Measurements from ENCODE around the gene CTBP2. TPM values are rescaled to one million over a fixed set of nuclear protein-coding genes. Genes with fewer than 3 reads are reported as not detected.
"Not testable (repeated sequence)": the region's sequence is repeated elsewhere in the genome, so short reads cannot be mapped to it uniquely, and the experiment has no call there.

CTBP2 gene
- total RNA-seq, 2 experiments from 2014 or later, result 0.15 to 0.43 TPM

DNA sequence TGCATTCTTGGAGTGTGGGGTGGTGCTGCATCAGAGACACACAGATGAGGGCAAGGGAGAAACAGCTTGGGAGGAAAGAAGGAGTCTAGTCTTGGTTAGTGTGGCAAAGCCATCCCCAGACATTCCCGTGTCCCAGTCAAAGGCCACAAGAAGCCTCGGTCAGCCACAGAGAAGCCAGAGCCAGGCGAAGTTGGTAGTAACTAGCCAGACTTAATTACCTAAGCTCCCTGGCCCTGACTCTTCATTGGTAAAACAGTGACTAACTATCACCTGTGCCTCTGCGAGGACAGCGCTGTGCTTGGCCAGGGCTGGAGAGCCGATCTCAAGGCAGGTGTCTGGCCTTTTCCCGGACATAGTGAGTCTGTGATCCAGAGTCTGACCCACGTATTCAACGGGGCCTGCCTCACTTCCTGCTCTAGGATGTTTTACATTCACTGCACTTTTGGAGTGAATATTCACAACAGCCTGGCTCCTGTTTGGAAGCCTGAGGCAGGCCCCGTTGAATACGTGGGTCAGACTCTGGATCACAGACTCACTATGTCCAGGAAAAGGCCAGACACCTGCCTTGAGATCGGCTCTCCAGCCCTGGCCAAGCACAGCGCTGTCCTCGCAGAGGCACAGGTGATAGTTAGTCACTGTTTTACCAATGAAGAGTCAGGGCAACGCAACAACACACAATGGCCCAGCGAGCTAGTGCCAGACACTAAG, 9.8 kb downstream of the CTBP2 start:
- H3K4me3 Mint-ChIP-seq; H3K9me3 Mint-ChIP-seq; H3K36me3 Mint-ChIP-seq (ENCODE audit: low read depth); H3K4me1 Mint-ChIP-seq; POLR2A ChIA-PET; DNase-seq; H3K27ac Mint-ChIP-seq; CTCF ChIA-PET: not testable (repeated sequence)
- peaks cover 58% of the 10 kb centered on the region for H3K27me3 Mint-ChIP-seq

DNA sequence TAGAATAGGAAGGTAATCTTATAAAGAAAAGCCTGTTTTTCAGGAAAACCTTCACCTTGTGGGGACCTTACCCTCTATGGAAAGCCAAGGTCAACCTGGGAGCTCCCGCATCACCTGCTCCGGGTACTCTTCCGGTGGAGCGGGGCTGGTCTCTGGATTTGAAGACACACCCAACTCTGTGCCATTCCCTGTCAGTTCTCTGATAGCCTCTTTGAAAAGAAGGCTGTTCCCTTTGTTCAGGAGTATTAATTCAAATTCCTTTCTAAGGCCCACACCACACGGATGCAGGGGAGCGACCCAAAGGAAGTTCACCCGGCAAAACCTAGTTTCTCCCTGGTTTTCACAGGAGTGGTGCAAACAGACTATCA, 10.7 kb downstream of the CTBP2 start:
- ChIA-PET CTCF (no interaction called here), POLR2A (no interaction called here)
- peaks cover 51% of the 10 kb centered on the region for H3K27me3 Mint-ChIP-seq
- no peak overlapping the region for H3K27ac Mint-ChIP-seq
- H3K4me3 Mint-ChIP-seq, result no peak overlapping the region
- no peaks in the 10 kb centered on the region for H3K36me3 Mint-ChIP-seq (ENCODE audit: low read depth)
- H3K9me3 Mint-ChIP-seq, result no peaks in the 10 kb centered on the region
- no peak for DNase-seq
- H3K4me1 Mint-ChIP-seq, result no peaks in the 10 kb centered on the region

DNA sequence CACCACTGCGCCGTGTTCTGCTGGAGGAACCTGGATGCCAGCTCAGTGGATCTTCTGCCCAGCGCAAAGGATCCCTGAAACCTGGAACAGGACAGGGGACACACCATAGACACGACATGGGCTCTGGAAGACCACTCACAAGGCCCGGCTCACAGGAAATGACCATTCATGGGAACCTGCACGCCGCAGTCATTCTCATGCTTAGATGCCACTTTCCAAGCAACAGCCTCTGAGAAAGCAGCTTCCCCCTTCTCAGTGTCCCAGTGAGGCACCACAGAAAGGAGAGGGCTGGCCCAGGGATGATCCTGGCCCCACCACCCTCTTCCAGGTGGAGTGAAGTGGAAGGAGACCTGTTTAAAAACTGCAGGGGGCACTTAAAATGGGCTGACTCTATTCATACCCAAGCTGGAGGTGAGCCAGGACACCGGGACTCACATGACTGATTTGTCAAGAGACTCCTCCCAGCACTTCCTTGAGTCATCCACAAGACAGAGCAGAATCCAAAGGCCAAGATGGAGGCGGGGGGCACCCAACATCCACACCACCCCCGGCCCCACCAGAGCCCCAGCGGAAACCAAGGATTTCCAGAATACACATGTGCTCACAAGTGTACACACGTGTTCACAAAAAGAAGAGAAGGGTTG, 11.2 kb downstream of the CTBP2 start:
- CTCF ChIA-PET, result no interaction called here
- Mint-ChIP-seq H3K27ac (no peak overlapping the region), H3K36me3 (ENCODE audit: low read depth) (no peaks in the 10 kb centered on the region), H3K4me3 (no peak overlapping the region), H3K27me3 (peaks cover 46% of the 10 kb centered on the region), H3K9me3 (no peaks in the 10 kb centered on the region), H3K4me1 (no peaks in the 10 kb centered on the region)
- POLR2A ChIA-PET, result no interaction called here
- DNase-seq, result no peak

DNA sequence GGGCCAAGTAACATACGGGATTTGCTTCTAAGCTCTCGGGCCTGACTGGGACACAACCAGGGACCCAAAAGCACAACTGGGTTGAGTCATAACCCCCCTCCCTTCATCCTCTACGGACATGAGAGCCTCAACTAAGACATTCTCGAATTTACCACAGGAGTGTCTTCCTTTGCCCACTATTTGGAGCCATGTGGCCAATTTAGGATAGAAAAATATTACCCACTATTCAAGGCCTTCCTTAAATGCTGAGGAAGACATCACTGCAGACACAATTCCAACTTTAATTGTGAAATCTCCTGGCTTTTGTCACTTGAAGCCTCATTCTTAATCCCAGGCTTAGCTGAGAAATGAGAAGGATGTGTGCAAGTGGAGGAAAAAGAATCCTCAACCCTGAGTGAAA, 11.8 kb downstream of the CTBP2 start:
- no peak for DNase-seq
- Mint-ChIP-seq H3K4me1 (no peaks in the 10 kb centered on the region), H3K27me3 (peaks cover 44% of the 10 kb centered on the region), H3K9me3 (no peaks in the 10 kb centered on the region), H3K27ac (no peak overlapping the region), H3K36me3 (ENCODE audit: low read depth) (no peaks in the 10 kb centered on the region), H3K4me3 (no peak overlapping the region)
- POLR2A ChIA-PET, result no interaction called here
- CTCF ChIA-PET, result no interaction called here

DNA sequence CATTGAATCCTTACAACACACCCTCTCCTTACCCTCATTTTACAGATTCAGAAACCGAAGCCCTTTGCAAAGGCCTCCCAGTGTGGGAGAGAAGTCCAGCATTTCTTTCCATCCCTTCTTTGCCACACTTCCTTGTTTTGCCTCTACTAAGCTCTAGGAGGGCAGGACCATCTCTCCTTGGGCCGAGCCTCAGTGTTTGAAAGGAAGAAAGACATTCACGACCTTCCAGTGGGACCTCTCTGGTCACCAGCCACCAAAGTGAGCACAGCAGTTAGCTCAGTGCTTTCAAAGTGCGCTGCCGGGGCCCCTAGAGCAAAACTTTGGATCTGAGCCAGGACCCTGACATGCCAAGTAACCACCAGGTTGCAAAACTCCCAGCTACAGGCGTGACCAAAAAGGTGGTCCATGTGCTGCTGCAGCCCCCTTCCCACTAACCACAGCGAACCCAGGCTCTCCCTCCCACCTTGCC, 12.4 kb downstream of the CTBP2 start:
- H3K9me3 Mint-ChIP-seq, result no peaks in the 10 kb centered on the region
- no peak overlapping the region for H3K4me3 Mint-ChIP-seq
- peaks cover 39% of the 10 kb centered on the region for H3K27me3 Mint-ChIP-seq
- POLR2A ChIA-PET, result no interaction called here
- H3K36me3 Mint-ChIP-seq (ENCODE audit: low read depth), result no peaks in the 10 kb centered on the region
- CTCF ChIA-PET, result no interaction called here
- no peaks in the 10 kb centered on the region for H3K4me1 Mint-ChIP-seq
- no peak for DNase-seq
- H3K27ac Mint-ChIP-seq, result no peak overlapping the region

DNA sequence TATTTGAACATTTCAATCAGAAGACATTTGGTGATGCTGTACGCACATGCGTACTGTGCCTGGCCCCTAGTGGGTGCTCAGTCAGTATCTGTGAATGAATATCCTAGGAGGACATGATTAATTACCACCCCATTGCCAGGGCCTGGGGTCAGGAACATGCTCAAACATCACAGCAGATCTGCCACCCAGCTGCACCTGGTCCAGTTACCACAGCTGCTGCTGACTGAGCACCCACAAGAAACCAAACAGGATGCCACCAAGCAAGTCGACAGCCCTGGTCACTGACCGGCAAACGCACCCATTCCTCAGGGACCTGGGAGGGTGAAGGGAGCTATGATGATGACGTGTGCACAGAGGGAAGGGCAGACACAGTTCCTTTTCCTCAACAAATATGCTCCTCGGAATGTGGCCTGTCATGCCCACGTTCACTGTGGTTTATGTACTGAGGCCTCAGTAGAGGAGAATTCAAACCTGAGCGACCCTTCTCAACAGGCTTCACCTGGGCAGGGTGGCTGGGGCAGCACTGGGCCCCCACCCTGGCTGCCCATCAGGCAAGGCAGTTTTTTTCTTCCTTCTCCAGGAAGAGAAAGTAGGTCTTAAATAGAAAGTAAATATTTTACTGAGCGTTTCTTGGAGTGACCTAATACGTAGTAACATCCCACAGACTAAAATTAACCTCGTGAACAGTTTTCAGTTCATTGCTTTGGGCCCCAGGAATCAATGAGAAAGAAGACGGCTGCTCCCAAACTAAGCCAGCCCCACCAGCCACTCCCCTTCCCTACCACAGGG, 13.4 kb downstream of the CTBP2 start:
- Mint-ChIP-seq H3K27ac (no peak overlapping the region), H3K27me3 (peaks cover 34% of the 10 kb centered on the region), H3K4me3 (no peak overlapping the region), H3K4me1 (no peaks in the 10 kb centered on the region), H3K36me3 (ENCODE audit: low read depth) (no peaks in the 10 kb centered on the region), H3K9me3 (no peaks in the 10 kb centered on the region)
- DNase-seq, result no peak
- ChIA-PET CTCF (no interaction called here), POLR2A (no interaction called here)

DNA sequence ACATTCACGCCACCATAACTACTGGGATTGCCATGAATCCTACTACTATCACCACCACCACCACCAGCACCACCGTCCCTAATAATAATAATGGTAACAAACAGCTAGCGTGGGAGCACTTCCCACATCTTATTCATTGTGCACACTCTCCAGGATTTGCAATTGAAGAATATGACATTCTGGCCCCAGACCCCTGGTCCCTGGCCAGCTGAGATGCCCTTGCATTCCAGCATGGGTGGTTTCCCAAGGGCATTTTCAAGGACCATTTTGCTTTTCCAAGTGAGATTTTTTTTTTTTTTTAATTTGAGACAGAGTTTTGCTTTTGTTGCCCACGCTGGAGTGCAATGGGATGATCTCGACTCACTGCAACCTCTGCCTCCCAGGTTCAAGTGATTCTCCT, 14.7 kb downstream of the CTBP2 start:
- DNase-seq, result no peak
- CTCF ChIA-PET, result no interaction called here
- Mint-ChIP-seq H3K27ac (no peak overlapping the region), H3K36me3 (ENCODE audit: low read depth) (no peaks in the 10 kb centered on the region), H3K4me3 (no peak overlapping the region), H3K4me1 (no peaks in the 10 kb centered on the region), H3K27me3 (peaks cover 29% of the 10 kb centered on the region), H3K9me3 (no peaks in the 10 kb centered on the region)
- POLR2A ChIA-PET, result no interaction called here

DNA sequence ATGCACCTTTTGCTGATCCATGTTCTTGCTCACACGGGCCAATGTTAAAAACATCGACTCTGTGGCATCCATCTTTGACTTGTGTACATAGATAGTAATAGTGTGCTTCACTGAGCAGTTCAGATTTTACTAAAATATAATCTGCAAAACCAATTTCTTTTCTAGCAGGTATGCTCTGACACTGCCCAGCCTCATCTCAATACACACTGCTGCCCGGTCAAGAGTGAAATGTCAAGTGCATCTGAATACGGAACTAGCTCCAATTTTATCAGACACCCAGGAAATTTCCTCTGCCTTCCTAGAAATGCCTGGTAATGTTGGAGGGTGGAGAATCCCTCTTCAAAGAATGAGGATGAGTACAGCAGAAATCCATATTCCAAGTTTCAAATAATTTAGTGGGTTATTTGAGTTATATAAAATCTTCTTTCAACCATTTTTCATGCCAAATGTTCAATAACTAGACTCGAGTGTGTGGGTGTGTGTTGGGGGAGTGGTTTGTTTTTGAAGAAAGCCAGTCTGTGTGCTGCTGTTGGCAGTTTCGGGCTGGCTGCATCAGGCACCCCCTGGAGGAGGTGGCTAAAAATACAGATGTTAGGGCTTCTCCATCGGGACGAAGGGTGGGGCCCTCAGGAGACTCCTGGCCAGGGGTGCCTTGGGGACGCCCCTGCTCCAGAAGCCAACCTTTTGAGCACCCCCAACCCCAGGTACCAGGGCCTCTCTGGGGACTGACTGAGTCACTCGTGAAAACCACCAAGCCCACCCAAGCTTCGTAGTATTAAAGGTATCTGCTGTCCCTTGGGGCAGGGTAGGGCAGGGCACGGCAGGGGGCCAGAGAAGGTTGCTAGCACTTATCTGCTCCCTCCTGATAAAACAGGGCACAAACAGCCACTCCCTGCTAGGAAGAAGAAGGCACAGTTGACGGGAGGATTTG, 15.4 kb downstream of the CTBP2 start:
- H3K9me3 Mint-ChIP-seq, result no peaks in the 10 kb centered on the region
- H3K36me3 Mint-ChIP-seq (ENCODE audit: low read depth), result no peaks in the 10 kb centered on the region
- no peak overlapping the region for H3K27ac Mint-ChIP-seq
- no peak overlapping the region for H3K4me3 Mint-ChIP-seq
- POLR2A ChIA-PET, result no interaction called here
- H3K4me1 Mint-ChIP-seq, result no peaks in the 10 kb centered on the region
- H3K27me3 Mint-ChIP-seq, result peaks cover 25% of the 10 kb centered on the region
- CTCF ChIA-PET, result no interaction called here
- DNase-seq, result no peak

DNA sequence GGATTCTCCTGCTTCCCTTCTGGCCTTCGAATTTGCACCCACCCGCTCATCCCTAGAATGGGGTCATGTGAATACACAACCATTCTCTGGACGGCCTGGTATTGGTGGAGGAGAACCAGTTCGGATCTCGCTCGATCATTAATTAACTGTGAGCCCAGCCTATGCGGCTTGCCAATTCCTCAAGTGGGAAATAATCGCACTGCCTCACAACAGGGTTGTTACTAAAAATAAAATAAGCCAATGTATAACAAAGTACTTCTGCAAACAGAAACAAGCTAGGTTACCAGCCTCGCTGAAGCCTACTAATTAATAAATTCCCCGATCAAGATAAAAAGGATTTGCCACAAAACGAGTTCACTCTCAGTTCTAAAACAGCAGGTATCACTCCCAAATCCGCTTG, 16.2 kb downstream of the CTBP2 start:
- no peak overlapping the region for H3K4me3 Mint-ChIP-seq
- no peaks in the 10 kb centered on the region for H3K9me3 Mint-ChIP-seq
- ChIA-PET POLR2A (no interaction called here), CTCF (no interaction called here)
- no peaks in the 10 kb centered on the region for H3K4me1 Mint-ChIP-seq
- no peaks in the 10 kb centered on the region for H3K36me3 Mint-ChIP-seq (ENCODE audit: low read depth)
- DNase-seq, result no peak
- peaks cover 22% of the 10 kb centered on the region for H3K27me3 Mint-ChIP-seq
- no peak overlapping the region for H3K27ac Mint-ChIP-seq

DNA sequence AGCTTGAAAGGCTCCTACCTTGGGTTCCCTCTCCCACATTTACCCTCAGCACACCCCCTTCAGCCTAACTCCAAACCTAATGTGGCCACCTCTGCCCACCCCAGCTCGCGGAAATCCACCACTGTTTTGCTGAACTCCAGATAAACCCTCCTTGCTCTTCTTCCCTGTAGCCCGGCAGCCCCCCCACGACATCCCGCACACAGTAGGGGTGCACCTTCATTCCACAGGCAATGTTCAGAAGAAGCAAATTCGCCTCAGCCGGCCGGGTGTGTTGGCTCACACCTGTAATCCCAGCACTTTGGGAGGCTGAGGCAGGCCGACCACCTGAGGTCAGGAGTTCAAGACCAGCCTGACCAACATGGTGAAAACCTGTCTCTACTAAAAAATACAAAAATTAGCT, 17.4 kb downstream of the CTBP2 start:
- H3K36me3 Mint-ChIP-seq (ENCODE audit: low read depth), result no peaks in the 10 kb centered on the region
- peaks cover 16% of the 10 kb centered on the region for H3K27me3 Mint-ChIP-seq
- H3K4me3 Mint-ChIP-seq, result no peak overlapping the region
- H3K4me1 Mint-ChIP-seq, result no peaks in the 10 kb centered on the region
- H3K27ac Mint-ChIP-seq, result no peak overlapping the region
- no peak for DNase-seq
- ChIA-PET CTCF (no interaction called here), POLR2A (no interaction called here)
- no peaks in the 10 kb centered on the region for H3K9me3 Mint-ChIP-seq

DNA sequence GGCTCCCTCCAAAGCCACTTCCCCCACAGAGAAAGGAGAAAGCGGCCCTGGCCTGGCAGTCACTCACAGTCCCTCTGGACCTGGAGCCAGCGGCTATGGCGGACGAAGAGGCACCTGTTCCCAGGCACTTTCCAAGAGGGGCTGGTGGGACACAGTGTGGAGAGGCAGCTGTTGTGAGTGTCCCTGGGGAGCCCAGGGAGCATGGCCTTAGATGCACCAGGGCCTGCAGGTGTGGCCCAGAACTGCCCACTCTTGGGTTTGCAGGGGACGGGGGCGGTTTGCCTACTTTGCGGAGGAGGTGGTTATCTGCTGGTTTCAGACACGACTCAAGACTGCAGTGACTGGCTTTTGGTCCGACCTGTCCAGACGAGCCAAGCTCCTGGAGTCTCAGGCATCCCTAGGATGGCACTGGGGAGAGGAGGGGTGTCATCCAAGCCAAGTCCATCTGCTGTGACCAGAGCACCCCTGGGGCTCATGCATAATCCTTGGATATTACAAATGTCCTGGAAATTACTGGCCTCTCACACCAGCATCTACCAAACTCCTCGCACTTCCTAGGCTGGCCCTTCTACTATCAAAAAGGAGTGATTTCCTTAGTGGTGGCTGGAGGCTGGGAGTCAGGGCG, 18.4 kb downstream of the CTBP2 start:
- no peak for DNase-seq
- H3K4me3 Mint-ChIP-seq, result no peak overlapping the region
- ChIA-PET POLR2A (no interaction called here), CTCF (no interaction called here)
- no peaks in the 10 kb centered on the region for H3K9me3 Mint-ChIP-seq
- no peak overlapping the region for H3K27ac Mint-ChIP-seq
- no peaks in the 10 kb centered on the region for H3K36me3 Mint-ChIP-seq (ENCODE audit: low read depth)
- no peaks in the 10 kb centered on the region for H3K4me1 Mint-ChIP-seq
- peaks cover 9% of the 10 kb centered on the region for H3K27me3 Mint-ChIP-seq

DNA sequence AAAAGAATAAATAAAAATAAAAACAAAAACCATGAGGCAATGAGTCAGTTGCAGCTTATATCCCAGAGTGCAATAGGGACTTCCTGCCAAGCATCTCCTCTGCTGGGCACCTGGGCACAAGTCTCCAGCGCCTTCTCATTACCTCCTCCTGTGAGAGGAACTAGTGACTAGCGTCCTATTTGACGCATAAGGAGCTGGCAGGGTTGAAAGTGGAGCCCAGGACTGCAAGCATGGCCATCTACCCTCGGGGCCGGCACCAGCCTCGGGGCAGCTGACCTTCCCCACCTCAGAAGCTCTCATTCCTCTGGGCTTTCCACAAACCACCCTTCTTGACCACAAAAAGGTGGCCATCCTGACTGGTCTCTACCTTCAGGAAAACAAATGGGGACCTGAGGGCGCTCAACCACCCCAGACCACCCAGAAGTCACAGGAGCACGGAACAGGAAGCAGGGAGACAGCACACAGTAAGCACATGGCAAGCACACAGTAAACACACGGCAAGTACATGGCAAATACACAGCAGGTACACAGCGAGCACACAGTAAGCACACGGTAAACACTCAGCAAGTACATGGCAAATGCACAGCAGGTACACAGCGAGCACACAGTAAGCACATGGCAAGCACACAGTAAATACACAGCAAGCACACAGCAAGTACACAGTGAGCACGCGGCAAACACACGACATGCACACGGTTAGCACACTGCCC, 19.1 kb downstream of the CTBP2 start:
- H3K9me3 Mint-ChIP-seq, result no peaks in the 10 kb centered on the region
- ChIA-PET POLR2A (no interaction called here), CTCF (no interaction called here)

More for the DNA sequence above, 19.1 kb downstream of the CTBP2 start:
- DNase-seq, result no peak
- no peak overlapping the region for H3K27ac Mint-ChIP-seq
- H3K27me3 Mint-ChIP-seq, result peaks cover 5% of the 10 kb centered on the region
- no peaks in the 10 kb centered on the region for H3K4me1 Mint-ChIP-seq
- no peaks in the 10 kb centered on the region for H3K36me3 Mint-ChIP-seq (ENCODE audit: low read depth)
- H3K4me3 Mint-ChIP-seq, result no peak overlapping the region
